Measurements from ENCODE around the gene SPRY4. TPM values are rescaled to one million over a fixed set of nuclear protein-coding genes. Genes with fewer than 3 reads are reported as not detected.
"Not testable (repeated sequence)": the region's sequence is repeated elsewhere in the genome, so short reads cannot be mapped to it uniquely, and the experiment has no call there.

The SPRY4 gene
- 10 to 100 TPM in 1 of 2 donors, 1 to 10 TPM in 1; 8.4 to 21.5 TPM for total RNA-seq

- no peak for TF ChIP-seq CTCF (IDR thresholded peaks at IDR 0.05)
- H3K27me3 ChIP-seq = no peaks in the 10 kb centered on the region
- H3K36me3 ChIP-seq = no peaks in the 10 kb centered on the region
- H3K9ac ChIP-seq (ENCODE audit: low read depth in 2 of 2, low read length in 2 of 2) = peak within 1 kb of the TSS; percentile 82 to 94
- H3K9me3 ChIP-seq = no peaks in the 10 kb centered on the region
- H3K4me1 ChIP-seq = peaks cover 6% of the 10 kb centered on the region
- peak within 1 kb of the TSS; percentile 77 for H3K4me3 ChIP-seq
- DNase-seq = peak; percentile 94
- peak within 1 kb of the TSS; percentile 92 for H3K27ac ChIP-seq
- intact Hi-C loops (cut with DNase I) = loop anchor here (10.0 kb wide), 2 partner anchors 170 to 220 kb away; no protein-coding TSS in a partner anchor
Observed at GRCh38 chr5:142324871-142325724, at the start of gene SPRY4. Gene SPRY4 (minus strand): TSS chr5:142325021. CDS start chr5:142315108, 9,913 bp downstream.

- TF ChIP-seq CTCF (IDR thresholded peaks at IDR 0.05) = no peak
- Histone ChIP-seq H3K9ac (ENCODE audit: low read depth in 2 of 2, low read length in 2 of 2) (no peak overlapping the region), H3K4me1 (no peaks in the 10 kb centered on the region), H3K27me3 (no peaks in the 10 kb centered on the region), H3K4me3 (no peak overlapping the region), H3K9me3 (no peaks in the 10 kb centered on the region), H3K27ac (no peak overlapping the region), H3K36me3 (no peaks in the 10 kb centered on the region)
- no peak for DNase-seq
- intact Hi-C loops (cut with DNase I) = no loop called here
Observed at GRCh38 chr5:142368529-142368928, 43.7 kb upstream of the SPRY4 start.

GRCh38 chr5:142366007-142366406 lies 41.2 kb upstream of the SPRY4 start:
- intact Hi-C loops (cut with DNase I) = no loop called here
- DNase-seq = no peak
- no peak overlapping the region for H3K4me3 ChIP-seq
- H3K27ac ChIP-seq = no peak overlapping the region
- H3K4me1 ChIP-seq = peaks cover 5% of the 10 kb centered on the region
- no peak for TF ChIP-seq CTCF (IDR thresholded peaks at IDR 0.05)
- no peak overlapping the region for H3K9ac ChIP-seq (ENCODE audit: low read depth in 2 of 2, low read length in 2 of 2)
- H3K27me3 ChIP-seq = no peaks in the 10 kb centered on the region
- no peaks in the 10 kb centered on the region for H3K36me3 ChIP-seq
- no peaks in the 10 kb centered on the region for H3K9me3 ChIP-seq

- no peaks in the 10 kb centered on the region for H3K9me3 ChIP-seq
- H3K36me3 ChIP-seq = no peaks in the 10 kb centered on the region
- H3K9ac ChIP-seq (ENCODE audit: low read depth in 2 of 2, low read length in 2 of 2) = no peak overlapping the region
- no peaks in the 10 kb centered on the region for H3K27me3 ChIP-seq
- TF ChIP-seq CTCF (IDR thresholded peaks at IDR 0.05) = no peak
- no peak overlapping the region for H3K4me3 ChIP-seq
- intact Hi-C loops (cut with DNase I) = no loop called here
- DNase-seq = no peak
- peaks cover 5% of the 10 kb centered on the region for H3K4me1 ChIP-seq
- H3K27ac ChIP-seq = no peak overlapping the region
Observed at GRCh38 chr5:142364251-142365145, 39.7 kb upstream of the SPRY4 start.

GRCh38 chr5:142363619-142363963 lies 38.8 kb upstream of the SPRY4 start:
- no peak for TF ChIP-seq CTCF (IDR thresholded peaks at IDR 0.05)
- peaks cover 5% of the 10 kb centered on the region for H3K4me1 ChIP-seq
- H3K27me3 ChIP-seq = no peaks in the 10 kb centered on the region
- no peaks in the 10 kb centered on the region for H3K36me3 ChIP-seq
- no peaks in the 10 kb centered on the region for H3K9me3 ChIP-seq
- no peak for DNase-seq
- H3K27ac ChIP-seq = peak overlapping the region; percentile 79
- intact Hi-C loops (cut with DNase I) = no loop called here
- no peak overlapping the region for H3K9ac ChIP-seq (ENCODE audit: low read depth in 2 of 2, low read length in 2 of 2)
- no peak overlapping the region for H3K4me3 ChIP-seq

GRCh38 chr5:142362193-142362592 lies 37.4 kb upstream of the SPRY4 start:
- H3K27me3 ChIP-seq; DNase-seq; H3K36me3 ChIP-seq; intact Hi-C loops (cut with DNase I); H3K9me3 ChIP-seq; H3K4me3 ChIP-seq; H3K4me1 ChIP-seq: not testable (repeated sequence)
- H3K27ac ChIP-seq = peak overlapping the region; percentile 79
- H3K9ac ChIP-seq (ENCODE audit: low read depth in 2 of 2, low read length in 2 of 2) = peak overlapping the region in 1 of 2 donors; percentile 38

All from colonic mucosa (tissue), 4 donors.